ENCODE data around the gene ARSK. TPM values are rescaled to one million over a fixed set of nuclear protein-coding genes. Genes with fewer than 3 reads are reported as not detected.

The ARSK gene
- total RNA-seq, 4 donors from 2014 or later: 11.0 to 19.9 (median 13.7) TPM

DNA sequence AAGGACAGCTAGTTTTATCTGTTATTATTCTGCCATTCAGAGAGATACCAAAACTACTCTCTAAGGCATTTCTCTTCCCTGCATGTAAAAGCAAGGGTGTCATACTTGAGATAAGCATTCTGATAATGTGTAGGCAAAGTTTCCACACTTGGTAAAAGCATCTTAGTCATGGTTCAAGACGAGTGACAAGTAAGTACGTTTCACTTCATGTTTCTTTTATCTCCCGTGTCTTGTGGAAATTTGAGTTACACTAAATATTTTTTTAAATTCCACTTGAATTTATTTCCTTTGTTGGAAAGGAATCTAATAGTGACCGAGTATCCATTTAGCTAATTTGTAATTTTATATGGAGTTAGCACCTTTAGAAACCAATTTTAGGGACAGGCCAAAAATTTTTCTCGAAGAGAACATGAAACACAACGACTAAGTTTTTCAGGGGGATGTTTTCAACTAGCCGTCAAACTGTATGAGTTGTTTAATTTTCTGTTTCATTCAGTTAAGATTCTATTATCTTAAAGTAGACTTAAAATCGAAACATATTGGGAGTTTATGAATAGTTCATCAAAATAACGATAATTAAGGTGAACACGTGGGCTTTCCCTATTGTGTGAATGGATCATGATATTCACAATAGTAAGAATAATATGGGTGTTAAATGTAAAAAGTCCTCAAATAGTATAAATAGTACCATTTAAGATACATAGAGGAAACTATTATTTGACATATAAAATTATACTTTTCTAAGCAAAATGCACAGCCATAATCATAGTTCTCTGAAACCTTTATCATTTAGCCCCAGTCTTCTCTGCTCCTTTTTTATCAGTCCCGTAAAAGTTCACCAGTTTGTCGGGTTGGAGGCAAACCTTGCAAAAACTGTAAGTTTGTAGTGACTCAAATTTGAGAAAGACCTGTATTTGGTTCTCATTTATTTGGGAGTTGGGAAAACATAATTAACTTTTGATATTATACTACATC lies 93.3 kb downstream of the ARSK start:
- 88 to 90% methylated on average over 12 of the region's 12 CpGs for WGBS, 2 donors
- peaks cover 0 to under 1% (median 0%) of the 10 kb centered on the region in 3 donors for H3K36me3 ChIP-seq
- TF ChIP-seq EP300 (IDR thresholded peaks at IDR 0.05) (no peak), CTCF (IDR thresholded peaks at IDR 0.05) (no peak), POLR2A (IDR thresholded peaks at IDR 0.05) (no peak)
- no peak overlapping the region for H3K4me3 ChIP-seq
- DNase-seq (ENCODE audit: low spot score in 2 of 2): no peak
- peak overlapping the region; percentile 81 to 98 (median 96) for H3K27ac ChIP-seq
- H3K9me3 ChIP-seq: no peaks in the 10 kb centered on the region
- no peaks in the 10 kb centered on the region for H3K27me3 ChIP-seq
- peaks cover 0 to 34% (median 15%) of the 10 kb centered on the region in 4 donors for H3K4me1 ChIP-seq

- peaks cover 0 to 30% (median 14%) of the 10 kb centered on the region in 4 donors for H3K4me1 ChIP-seq
- H3K27ac ChIP-seq: no peak overlapping the region
- DNase-seq (ENCODE audit: low spot score in 2 of 2): no peak
- no peak for TF ChIP-seq POLR2A (IDR thresholded peaks at IDR 0.05)
- TF ChIP-seq EP300 (IDR thresholded peaks at IDR 0.05): no peak
- TF ChIP-seq CTCF (IDR thresholded peaks at IDR 0.05): no peak
- no peaks in the 10 kb centered on the region for H3K27me3 ChIP-seq
- H3K9me3 ChIP-seq: no peaks in the 10 kb centered on the region
- no peak overlapping the region for H3K4me3 ChIP-seq
- peaks cover 0 to 8% (median 0%) of the 10 kb centered on the region in 3 donors for H3K36me3 ChIP-seq
Observed at GRCh38 chr5:95649274-95649673, 94.4 kb downstream of the ARSK start.

DNA sequence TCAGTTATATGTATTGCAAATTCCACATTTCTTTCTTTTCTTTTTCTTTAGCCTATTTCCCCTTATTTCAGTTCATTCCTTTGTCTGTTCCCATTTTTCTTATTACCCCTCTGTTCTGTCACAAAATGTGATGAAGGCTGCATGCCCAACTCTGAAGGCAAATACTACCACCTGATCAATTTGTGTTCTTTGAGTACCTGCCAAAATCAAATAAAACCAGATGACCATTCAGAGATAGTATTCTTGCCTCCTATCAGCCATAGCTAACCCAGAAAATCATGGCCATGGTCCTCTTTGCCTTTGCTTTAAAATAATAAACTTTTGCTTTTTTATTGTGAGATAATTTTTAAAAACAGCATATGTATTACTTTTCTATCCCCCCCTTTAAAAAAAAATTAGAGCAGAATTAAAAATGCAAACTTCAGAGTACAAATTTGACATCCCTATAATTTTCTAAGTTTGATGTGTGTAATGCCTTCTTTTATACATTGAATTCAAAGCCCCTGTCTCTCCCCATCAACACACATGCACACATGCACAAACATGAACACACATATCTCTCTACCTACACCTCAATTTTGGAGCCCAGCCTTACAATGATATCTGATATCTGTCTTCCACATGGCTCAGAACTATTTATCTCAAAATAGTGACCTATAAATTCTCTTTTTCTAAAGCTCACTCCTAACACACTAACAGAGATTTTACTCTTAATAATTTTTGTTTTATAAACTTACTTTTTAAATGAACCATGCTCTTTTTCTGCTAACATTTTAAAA lies 95.1 kb downstream of the ARSK start:
- peaks cover 0 to 24% (median 11%) of the 10 kb centered on the region in 4 donors for H3K4me1 ChIP-seq
- no peaks in the 10 kb centered on the region for H3K9me3 ChIP-seq
- peaks cover 0 to 8% (median 0%) of the 10 kb centered on the region in 3 donors for H3K36me3 ChIP-seq
- DNase-seq (ENCODE audit: low spot score in 2 of 2): no peak
- no peaks in the 10 kb centered on the region for H3K27me3 ChIP-seq
- TF ChIP-seq CTCF (IDR thresholded peaks at IDR 0.05) (no peak), EP300 (IDR thresholded peaks at IDR 0.05) (no peak), POLR2A (IDR thresholded peaks at IDR 0.05) (no peak)
- no peak overlapping the region for H3K4me3 ChIP-seq
- H3K27ac ChIP-seq: no peak overlapping the region

GRCh38 chr5:95652849-95653248 lies 97.9 kb downstream of the ARSK start:
- Histone ChIP-seq H3K9me3 (no peaks in the 10 kb centered on the region), H3K27ac (no peak overlapping the region), H3K36me3 (peaks cover 0 to 8% (median 0%) of the 10 kb centered on the region in 3 donors), H3K4me3 (no peak overlapping the region), H3K4me1 (peaks cover 0 to 4% (median under 1%) of the 10 kb centered on the region in 4 donors), H3K27me3 (no peaks in the 10 kb centered on the region)
- DNase-seq (ENCODE audit: low spot score in 2 of 2): no peak
- TF ChIP-seq POLR2A (IDR thresholded peaks at IDR 0.05): no peak
- 71 to 84% methylated on average over 1 of the region's 1 CpG for WGBS, 2 donors

DNA sequence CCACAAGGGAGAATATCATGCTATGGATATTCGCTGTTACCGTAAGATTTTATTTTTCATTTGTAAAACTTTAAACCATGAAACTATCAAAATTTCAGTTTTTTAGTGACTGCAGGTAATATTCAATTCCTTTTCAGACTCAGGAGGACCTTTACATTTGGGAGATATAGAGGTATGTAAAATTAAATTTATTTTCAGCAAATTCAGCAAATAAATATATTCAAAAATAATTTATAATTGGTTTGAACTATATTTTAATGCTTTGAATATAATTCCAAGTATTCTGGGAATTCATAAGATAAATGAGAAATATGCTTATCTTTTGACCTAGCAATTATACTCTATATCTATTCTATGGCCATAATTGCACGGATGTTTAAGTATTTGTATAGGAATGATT lies 99.3 kb downstream of the ARSK start:
- peaks cover 0 to 8% (median 0%) of the 10 kb centered on the region in 3 donors for H3K36me3 ChIP-seq
- H3K27me3 ChIP-seq: no peaks in the 10 kb centered on the region
- no peaks in the 10 kb centered on the region for H3K9me3 ChIP-seq
- DNase-seq (ENCODE audit: low spot score in 2 of 2): no peak
- WGBS, 2 donors: 94 to 97% methylated on average over 3 of the region's 3 CpGs
- no peak for TF ChIP-seq POLR2A (IDR thresholded peaks at IDR 0.05)
- no peak for TF ChIP-seq EP300 (IDR thresholded peaks at IDR 0.05)
- no peak for TF ChIP-seq CTCF (IDR thresholded peaks at IDR 0.05)
- H3K4me1 ChIP-seq: no peaks in the 10 kb centered on the region
- no peak overlapping the region for H3K4me3 ChIP-seq
- H3K27ac ChIP-seq: no peak overlapping the region

Small RNA genes lying within 50 kb of the gene (small RNA-seq; reads per million reads assigned to genes)
- gene RNU6-308P: not detected

Other genes with a start within 250 kb of the ARSK start
- gene FAM81B, start 163.7 kb upstream of the ARSK start, total RNA-seq: not detected
- 10 to 100 TPM; 52.8 to 83.3 (median 75.0) TPM for gene SKIC3, start 124 bp upstream of the ARSK start, total RNA-seq
- 1 to 10 TPM in 3 of 4 donors, under 1 TPM in 1; 0.44 to 3.1 (median 2.7) TPM for gene GPR150, start 65.0 kb downstream of the ARSK start, total RNA-seq
- 1 to 10 TPM in 3 of 4 donors, under 1 TPM in 1; 0.98 to 2.1 (median 1.3) TPM for gene RFESD, start 91.7 kb downstream of the ARSK start, total RNA-seq
- gene SPATA9, start 127.9 kb downstream of the ARSK start, total RNA-seq: 1 to 10 TPM in 1 of 4 donors, not detected in 3; 1.2 TPM
- 100 to 1,000 TPM; 130 to 219 (median 195) TPM for gene RHOBTB3, start 176.2 kb downstream of the ARSK start, total RNA-seq

Data from tibial nerve (tissue), 4 donors.